IMR-90 (cell line): Measurements from ENCODE around the gene ACSM4. TPM values are rescaled to one million over a fixed set of nuclear protein-coding genes. Genes with fewer than 3 reads are reported as not detected.

Source experiments
- ATAC-seq: fragments of 200-7000 bp; cut with Tn5 transposase; 2 replicates; pipeline ENCODE4 v1.9.1; 2020; ENCODE audit warnings: low read depth, mild to moderate bottlenecking, moderate library complexity
- BruUV-seq: library from RNA; stranded (reverse); fragments of 400-500 nt; replicated peaks from 2 replicates; lab custom pipeline; 2021; lab: Mats Ljungman, UMichigan
- CTCF ChIA-PET: fragments of 300-600 bp; formaldehyde crosslinking; extraction: SDS; loops from one replicate; lab custom pipeline; 2021; ENCODE audit warnings: antibody characterized with exemption; lab: Yijun Ruan, JAX
- POLR2A ChIA-PET: fragments of 300-600 bp; sonication (Branson Sonifier 250); formaldehyde crosslinking; loops from one replicate; lab custom pipeline; 2022; ENCODE audit warnings: antibody characterized with exemption; ENCODE audit not compliant: unreplicated experiment; lab: Charles Lee
- DNase-seq: peaks from one replicate; pipeline ENCODE4 v3.0.0; 2013
- H2AFZ ChIP-seq: replicated peaks from 2 replicates; pipeline ENCODE3; 2013; ENCODE audit warnings: low read length, mild to moderate bottlenecking; ENCODE audit not compliant: poor library complexity
- H2AK5ac ChIP-seq: 2 replicates; pipeline ENCODE4 v1.6.1; 2013; ENCODE audit warnings: low read depth, low read length, inconsistent platforms
- H2AK9ac ChIP-seq: replicated peaks from 2 replicates; pipeline ENCODE3; 2013; ENCODE audit warnings: mild to moderate bottlenecking, low read depth, low read length, moderate library complexity; ENCODE audit not compliant: poor library complexity
- H2BK120ac ChIP-seq: 2 replicates; pipeline ENCODE4 v1.6.1; 2013; ENCODE audit warnings: low read depth, low read length, inconsistent platforms
- H2BK15ac ChIP-seq: 3 replicates; pipeline ENCODE4 v1.6.1; 2013; ENCODE audit warnings: low read depth, low read length, inconsistent platforms
- H2BK20ac ChIP-seq: 2 replicates; pipeline ENCODE4 v1.6.1; 2013; ENCODE audit warnings: low read depth, mild to moderate bottlenecking, inconsistent platforms, low read length, moderate library complexity
- H2BK5ac ChIP-seq: 2 replicates; pipeline ENCODE4 v1.6.1; 2013; ENCODE audit warnings: mild to moderate bottlenecking, low read depth, low read length, inconsistent platforms; ENCODE audit not compliant: poor library complexity, severe bottlenecking
- H3K14ac ChIP-seq: replicated peaks from 2 replicates; pipeline ENCODE4 v1.6.1; 2013; ENCODE audit warnings: low read depth, low read length, inconsistent platforms
- H3K18ac ChIP-seq: 2 replicates; pipeline ENCODE4 v1.6.1; 2013; ENCODE audit warnings: low read depth, low read length, control low read depth
- H3K23ac ChIP-seq: 2 replicates; pipeline ENCODE4 v1.6.1; 2013; ENCODE audit warnings: low read depth, low read length, inconsistent platforms
- H3K27ac ChIP-seq: 2 replicates; pipeline ENCODE4 v1.5.1; 2013; ENCODE audit warnings: mild to moderate bottlenecking, control low read depth, low read length; ENCODE audit not compliant: insufficient read depth
- H3K27me3 ChIP-seq: 2 replicates; pipeline ENCODE4 v1.6.1; 2013; ENCODE audit warnings: low read length; ENCODE audit not compliant: control insufficient read depth, insufficient read depth
- H3K36me3 ChIP-seq: 2 replicates; pipeline ENCODE4 v1.6.1; 2013; ENCODE audit warnings: low read length, mixed read lengths; ENCODE audit not compliant: control insufficient read depth, insufficient read depth
- H3K4ac ChIP-seq: 2 replicates; pipeline ENCODE4 v1.6.1; 2013; ENCODE audit warnings: low read depth, low read length, inconsistent platforms
- H3K4me1 ChIP-seq: 2 replicates; pipeline ENCODE4 v1.6.1; 2013; ENCODE audit warnings: low read length, mixed read lengths; ENCODE audit not compliant: control insufficient read depth, insufficient read depth
- H3K4me2 ChIP-seq: 2 replicates; pipeline ENCODE4 v1.6.1; 2013; ENCODE audit warnings: low read depth, mild to moderate bottlenecking, control low read depth, low read length, moderate library complexity
- H3K4me3 ChIP-seq: 2 replicates; pipeline ENCODE4 v1.5.1; 2013; ENCODE audit warnings: low read depth, mild to moderate bottlenecking, control low read depth, low read length, moderate library complexity; ENCODE audit not compliant: insufficient read depth
- H3K56ac ChIP-seq: 2 replicates; pipeline ENCODE4 v1.6.1; 2013; ENCODE audit warnings: low read length, inconsistent platforms; ENCODE audit not compliant: insufficient read depth; ENCODE audit errors: extremely low read depth
- H3K79me1 ChIP-seq, 2 experiments: 2 replicates each; pipeline ENCODE4 v1.6.1; 2013; ENCODE audit warnings: low read length in 2 of 2, inconsistent platforms in 1 of 2, low read depth in 1 of 2
- H3K9ac ChIP-seq: 2 replicates; pipeline ENCODE4 v1.6.1; 2013; ENCODE audit warnings: low read depth, low read length, control low read depth
- H3K9me1 ChIP-seq: 2 replicates; pipeline ENCODE4 v1.6.1; 2013; ENCODE audit warnings: low read length, inconsistent platforms; ENCODE audit not compliant: insufficient read depth
- H3K9me3 ChIP-seq: 2 replicates; pipeline ENCODE4 v1.6.1; 2013; ENCODE audit warnings: low read length; ENCODE audit not compliant: control insufficient read depth, insufficient read depth
- H4K20me1 ChIP-seq: 2 replicates; pipeline ENCODE4 v1.6.1; 2013; ENCODE audit warnings: low read length, inconsistent platforms; ENCODE audit not compliant: insufficient read depth
- H4K5ac ChIP-seq: 2 replicates; pipeline ENCODE4 v1.6.1; 2013; ENCODE audit warnings: mild to moderate bottlenecking, low read depth, low read length, control low read depth
- H4K8ac ChIP-seq, 2 experiments: 2 replicates each; pipeline ENCODE4 v1.6.1; 2013; ENCODE audit warnings: low read depth in 2 of 2, low read length in 2 of 2, control low read depth in 1 of 2, inconsistent platforms in 1 of 2
- H4K91ac ChIP-seq: 2 replicates; pipeline ENCODE4 v1.6.1; 2013; ENCODE audit warnings: low read depth, low read length, inconsistent platforms; ENCODE audit not compliant: insufficient read depth
- BHLHE40 ChIP-seq: fragments of 150-350 bp; IDR thresholded peaks from 2 replicates; pipeline ENCODE4 v1.6.1; 2016; ENCODE audit warnings: mild to moderate bottlenecking, low read depth, low read length
- FOS ChIP-seq: fragments of 150-350 bp; IDR thresholded peaks from 2 replicates; pipeline ENCODE4 v1.6.1; 2016; ENCODE audit warnings: low read depth, low read length
- MAFK ChIP-seq: IDR thresholded peaks from 2 replicates; pipeline ENCODE4 v1.6.1; 2012; ENCODE audit warnings: low read depth, low read length, improper control_type of control experiment
- MAZ ChIP-seq: IDR thresholded peaks from 2 replicates; pipeline ENCODE4 v1.6.1; 2012; ENCODE audit warnings: low read depth, mild to moderate bottlenecking, low read length, improper control_type of control experiment, moderate library complexity, borderline replicate concordance
- NFE2L2 ChIP-seq: fragments of 150-350 bp; IDR thresholded peaks from 2 replicates; pipeline ENCODE4 v1.6.1; 2016; ENCODE audit warnings: low read depth, mild to moderate bottlenecking, low read length
- POLR2A ChIP-seq: IDR thresholded peaks from 2 replicates; pipeline ENCODE4 v1.6.1; 2012; ENCODE audit warnings: mild to moderate bottlenecking, low read depth, low read length
- RCOR1 ChIP-seq: IDR thresholded peaks from 2 replicates; pipeline ENCODE4 v1.6.1; 2012; ENCODE audit warnings: mild to moderate bottlenecking, low read length, improper control_type of control experiment; ENCODE audit not compliant: insufficient replicate concordance
- RFX5 ChIP-seq: IDR thresholded peaks from 2 replicates; pipeline ENCODE4 v1.8.0; 2012; ENCODE audit warnings: low read depth, mild to moderate bottlenecking, low read length, moderate library complexity
- USF2 ChIP-seq: fragments of 150-350 bp; IDR thresholded peaks from 2 replicates; pipeline ENCODE4 v1.6.1; 2017; ENCODE audit warnings: mild to moderate bottlenecking, antibody characterized with exemption, low read length, low read depth
- WGBS, 2 experiments: methylation state at CpG; one replicate each; pipeline versions ENCODE4 v1.1.5 to v1.1.7; 2013; ENCODE audit warnings: missing lambda C conversion rate in 2 of 2; ENCODE audit not compliant: insufficient read length in 1 of 2; ENCODE audit errors: extremely low coverage in 2 of 2; 5-methylcytosine and 5-hydroxymethylcytosine counted together
- dilution Hi-C: fragments of 300-500 bp; cut with HindIII; formaldehyde crosslinking; loops from one replicate; pipeline ENCODE4 v1.14.3; 2018; ENCODE audit warnings: low sequenced_read_pairs; ENCODE audit not compliant: unreplicated experiment
- in situ Hi-C: fragments of 300-500 bp; cut with MboI; formaldehyde crosslinking; loops from 3 replicates; pipeline ENCODE4 v1.14.3; 2019; ENCODE audit warnings: low sequenced_read_pairs, inconsistent platforms, mixed read lengths
- intact Hi-C: fragments of 100-400 bp; cut with micrococcal nuclease; formaldehyde crosslinking; loops from 2 replicates; pipeline ENCODE4 v1.10.0; 2022
- polyA plus RNA-seq, 3 experiments: library from polyadenylated mRNA; depleted of rRNA; stranded (reverse); fragments of >200 nt; gene quantifications; 2 replicates each; pipeline ENCODE4 v1.2.3, GENCODE V29; 2012; ENCODE audit warnings: low replicate concordance in 1 of 3
- total RNA-seq: library from RNA; depleted of rRNA; stranded (reverse); fragments of >200 nt; gene quantifications from 2 replicates; pipeline ENCODE4 v1.2.3, GENCODE V29; 2012

ACSM4 gene
- total and polyA plus RNA-seq, 2 of the 4 experiments (the other 2 are of a cell fraction), result not detected

GRCh38 chr12:7303230-7303629 lies 642 bp upstream of the ACSM4 start:
- Histone ChIP-seq H2AK9ac (no peak overlapping the region), H3K79me1 (no peaks in the 10 kb centered on the region), H4K5ac (no peak overlapping the region), H3K56ac (no peak overlapping the region), H4K20me1 (no peaks in the 10 kb centered on the region), H3K4ac (no peak overlapping the region), H3K4me3 (no peak overlapping the region), H3K4me2 (no peak overlapping the region), H3K18ac (no peak overlapping the region), H2BK5ac (no peak overlapping the region), H3K14ac (no peak overlapping the region), H2BK120ac (no peak overlapping the region), H3K27me3 (no peaks in the 10 kb centered on the region), H3K9me1 (no peaks in the 10 kb centered on the region), H4K8ac (no peak overlapping the region), H4K91ac (no peak overlapping the region), H3K9me3 (no peaks in the 10 kb centered on the region), H2AK5ac (no peak overlapping the region), H2BK15ac (no peak overlapping the region), H3K23ac (no peak overlapping the region), H3K4me1 (no peaks in the 10 kb centered on the region), H2AFZ (no peak overlapping the region), H3K36me3 (no peaks in the 10 kb centered on the region), H3K9ac (no peak overlapping the region), H2BK20ac (no peak overlapping the region), H3K27ac (no peak overlapping the region)
- DNase-seq, result no peak
- BruUV-seq, result no TSS peak
- dilution Hi-C loops, result no loop called here
- CTCF ChIA-PET, result no interaction called here
- POLR2A ChIA-PET, result no interaction called here
- WGBS, 2 experiments, result no CpG with 5 or more reads among the region's 2 CpGs
- ATAC-seq, result no peak
- in situ Hi-C loops, result no loop called here
- intact Hi-C loops, result no loop called here
- no peak for TF ChIP-seq POLR2A
- no peak for TF ChIP-seq MAZ
- TF ChIP-seq RCOR1, result no peak
- no peak for TF ChIP-seq MAFK
- no peak for TF ChIP-seq FOS
- TF ChIP-seq RFX5, result no peak
- no peak for TF ChIP-seq BHLHE40
- no peak for TF ChIP-seq NFE2L2
- no peak for TF ChIP-seq USF2
